HepG2 (cell line): ENCODE data around the gene SH3PXD2A. TPM values are rescaled to one million over a fixed set of nuclear protein-coding genes. Genes with fewer than 3 reads are reported as not detected.

Experiments
- CREM ChIP-seq, 2 experiments: sonication (generic) in 1 of 2; formaldehyde crosslinking in 1 of 2; IDR thresholded peaks; 2 replicates each; pipeline versions ENCODE4 v1.4.0 to v1.6.1; 2016 to 2020; ENCODE audit warnings: antibody characterized with exemption in 1 of 2, mild to moderate bottlenecking in 1 of 2, missing genetic modification reagents in 1 of 2
- EEA1 ChIP-seq: sonication (generic); formaldehyde crosslinking; IDR thresholded peaks from 2 replicates; pipeline ENCODE4 v1.5.1; 2020; ENCODE audit warnings: mild to moderate bottlenecking, missing genetic modification reagents, borderline replicate concordance
- FOSL2 ChIP-seq: sonication (generic); formaldehyde crosslinking; IDR thresholded peaks from 2 replicates; pipeline ENCODE4 v1.4.0; 2020; ENCODE audit warnings: missing genetic modification reagents
- HCFC1 ChIP-seq: fragments of 150-350 bp; IDR thresholded peaks from 2 replicates; pipeline ENCODE4 v1.6.1; 2014; ENCODE audit warnings: low read depth, low read length
- HMG20B ChIP-seq: conservative IDR thresholded peaks from 2 replicates; pipeline ENCODE4 v1.6.1; 2016; ENCODE audit warnings: missing genetic modification reagents, missing compliant biosample characterization
- HOXA7 ChIP-seq: sonication (generic); formaldehyde crosslinking; IDR thresholded peaks from 2 replicates; pipeline ENCODE4 v1.8.1; 2022; ENCODE audit warnings: mild to moderate bottlenecking, missing genetic modification reagents, moderate library complexity
- KDM5B ChIP-seq: sonication (generic); formaldehyde crosslinking; IDR thresholded peaks from 2 replicates; pipeline ENCODE4 v1.4.0; 2020; ENCODE audit warnings: missing genetic modification reagents, mild to moderate bottlenecking, borderline replicate concordance
- MNT ChIP-seq: fragments of 450-650 bp; IDR thresholded peaks from 2 replicates; pipeline ENCODE4 v1.6.1; 2016
- PHF20 ChIP-seq: sonication (generic); formaldehyde crosslinking; IDR thresholded peaks from 2 replicates; pipeline ENCODE4 v1.5.0; 2020; ENCODE audit warnings: mild to moderate bottlenecking, missing genetic modification reagents
- PITX1 ChIP-seq: sonication (generic); formaldehyde crosslinking; IDR thresholded peaks from 2 replicates; pipeline ENCODE4 v1.5.1; 2020; ENCODE audit warnings: mild to moderate bottlenecking, missing genetic modification reagents
- PPARG ChIP-seq: conservative IDR thresholded peaks from 2 replicates; pipeline ENCODE4 v1.6.1; 2016; ENCODE audit warnings: missing biosample characterization, missing genetic modification reagents
- SP1 ChIP-seq, 2 experiments: fragments of 450-650 bp in 1 of 2; sonication (generic) in 1 of 2; formaldehyde crosslinking in 1 of 2; IDR thresholded peaks; 2 replicates each; pipeline versions ENCODE4 v1.4.0 to v1.6.1; 2016 to 2020; ENCODE audit warnings: missing genetic modification reagents in 1 of 2
- TBX3 ChIP-seq: fragments of 450-650 bp; IDR thresholded peaks from 2 replicates; pipeline ENCODE4 v1.6.1; 2017; ENCODE audit warnings: antibody characterized with exemption, mild to moderate bottlenecking, inconsistent platforms, borderline replicate concordance
- ZBTB34 ChIP-seq: sonication (generic); formaldehyde crosslinking; IDR thresholded peaks from 2 replicates; pipeline ENCODE4 v1.8.0; 2022; ENCODE audit warnings: mild to moderate bottlenecking, missing genetic modification reagents
- ZEB1 ChIP-seq: IDR thresholded peaks from 2 replicates; pipeline ENCODE4 v1.6.1; 2012; ENCODE audit warnings: mild to moderate bottlenecking, low read depth, inconsistent platforms; ENCODE audit not compliant: insufficient replicate concordance
- ZFX ChIP-seq: sonication (generic); formaldehyde crosslinking; IDR thresholded peaks from 2 replicates; pipeline ENCODE4 v1.4.0; 2020; ENCODE audit warnings: mild to moderate bottlenecking, low read depth, missing genetic modification reagents, moderate library complexity
- ZNF230 ChIP-seq: sonication (generic); formaldehyde crosslinking; IDR thresholded peaks from 2 replicates; pipeline ENCODE4 v1.4.0; 2020; ENCODE audit warnings: mild to moderate bottlenecking, missing genetic modification reagents
- polyA plus RNA-seq, 8 experiments: library from polyadenylated mRNA; depleted of rRNA in 3 of 8; stranded (reverse) in 7 of 8; unstranded in 1 of 8; fragments of >200 nt; fragmentation: Illumina TruSeq in 4 of 8; extraction: Trizol in 4 of 8; gene quantifications; 2 replicates each; pipeline versions ENCODE4 v1.2.1 to v1.2.3, GENCODE V29; 2011 to 2016; ENCODE audit warnings: low read depth in 4 of 8, missing spikeins in 1 of 8, mixed read lengths in 1 of 8; ENCODE audit not compliant: insufficient read depth in 1 of 8
- total RNA-seq, 5 experiments: library from RNA; depleted of rRNA; stranded (reverse); fragments of >200 nt; fragmentation: Illumina TruSeq; extraction: Trizol; gene quantifications; 2 replicates each; pipeline ENCODE4 v1.2.3, GENCODE V29; 2016; ENCODE audit warnings: low read depth in 1 of 5
- TF ChIP-seq, protein P1 (sequence below), 2 experiments: sonication (generic) in 1 of 2; formaldehyde crosslinking in 1 of 2; IDR thresholded peaks; 2 replicates each; pipeline versions ENCODE4 v1.4.0 to v1.6.1; 2016 to 2020; ENCODE audit warnings: borderline replicate concordance in 1 of 2, low read depth in 1 of 2, mild to moderate bottlenecking in 1 of 2, missing genetic modification reagents in 1 of 2
- TF ChIP-seq, protein P2 (sequence below): sonication (generic); formaldehyde crosslinking; IDR thresholded peaks from 2 replicates; pipeline ENCODE4 v1.8.0; 2022; ENCODE audit warnings: mild to moderate bottlenecking, missing genetic modification reagents, moderate library complexity
- TF ChIP-seq, protein P3 (sequence below): sonication (generic); formaldehyde crosslinking; IDR thresholded peaks from 2 replicates; pipeline ENCODE4 v1.8.0; 2022; ENCODE audit warnings: low read depth, missing genetic modification reagents

Gene SH3PXD2A
- total and polyA plus RNA-seq, 2 of the 13 experiments (the other 11 are each of a cell fraction or from before 2014, with no cell fraction given) = 11.1 to 11.3 TPM

- TF ChIP-seq, protein P1, sequence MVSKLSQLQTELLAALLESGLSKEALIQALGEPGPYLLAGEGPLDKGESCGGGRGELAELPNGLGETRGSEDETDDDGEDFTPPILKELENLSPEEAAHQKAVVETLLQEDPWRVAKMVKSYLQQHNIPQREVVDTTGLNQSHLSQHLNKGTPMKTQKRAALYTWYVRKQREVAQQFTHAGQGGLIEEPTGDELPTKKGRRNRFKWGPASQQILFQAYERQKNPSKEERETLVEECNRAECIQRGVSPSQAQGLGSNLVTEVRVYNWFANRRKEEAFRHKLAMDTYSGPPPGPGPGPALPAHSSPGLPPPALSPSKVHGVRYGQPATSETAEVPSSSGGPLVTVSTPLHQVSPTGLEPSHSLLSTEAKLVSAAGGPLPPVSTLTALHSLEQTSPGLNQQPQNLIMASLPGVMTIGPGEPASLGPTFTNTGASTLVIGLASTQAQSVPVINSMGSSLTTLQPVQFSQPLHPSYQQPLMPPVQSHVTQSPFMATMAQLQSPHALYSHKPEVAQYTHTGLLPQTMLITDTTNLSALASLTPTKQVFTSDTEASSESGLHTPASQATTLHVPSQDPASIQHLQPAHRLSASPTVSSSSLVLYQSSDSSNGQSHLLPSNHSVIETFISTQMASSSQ (IDR thresholded peaks at IDR 0.05; ENCODE audit: low read depth) = peak; percentile 66; the same call in 1 of the 2 replicates
- TF ChIP-seq, protein P1 (CRISPR knock-in tag; IDR thresholded peaks at IDR 0.05; ENCODE audit: borderline replicate concordance) = peak; percentile 80
- TF ChIP-seq MNT (no peak), ZFX (peak; percentile 62), HCFC1 (no peak), PPARG (CRISPR knock-in tag) (no peak; the same call in 1 of the 2 replicates), HMG20B (CRISPR knock-in tag) (0 out of 2 replicates have a peak, but pooled peaks have one; percentile 36), ZNF230 (CRISPR knock-in tag) (no peak), CREM (IDR thresholded peaks at IDR 0.05) (no peak), CREM (CRISPR knock-in tag; IDR thresholded peaks at IDR 0.05) (no peak), TBX3 (peak; percentile 36; the same call in 1 of the 2 replicates), SP1 (IDR thresholded peaks at IDR 0.05) (no peak), SP1 (CRISPR knock-in tag; IDR thresholded peaks at IDR 0.05) (no peak), PITX1 (peak; percentile 56; the same call in 1 of the 2 replicates), FOSL2 (CRISPR knock-in tag) (peak; percentile 59; the same call in 1 of the 2 replicates), KDM5B (CRISPR knock-in tag) (no peak), EEA1 (no peak), ZBTB34 (CRISPR knock-in tag) (0 out of 2 replicates have a peak, but pooled peaks have one; percentile 35), HOXA7 (CRISPR knock-in tag) (no peak), PHF20 (CRISPR knock-in tag) (no peak), ZEB1 (no peak)
- TF ChIP-seq, protein P2, sequence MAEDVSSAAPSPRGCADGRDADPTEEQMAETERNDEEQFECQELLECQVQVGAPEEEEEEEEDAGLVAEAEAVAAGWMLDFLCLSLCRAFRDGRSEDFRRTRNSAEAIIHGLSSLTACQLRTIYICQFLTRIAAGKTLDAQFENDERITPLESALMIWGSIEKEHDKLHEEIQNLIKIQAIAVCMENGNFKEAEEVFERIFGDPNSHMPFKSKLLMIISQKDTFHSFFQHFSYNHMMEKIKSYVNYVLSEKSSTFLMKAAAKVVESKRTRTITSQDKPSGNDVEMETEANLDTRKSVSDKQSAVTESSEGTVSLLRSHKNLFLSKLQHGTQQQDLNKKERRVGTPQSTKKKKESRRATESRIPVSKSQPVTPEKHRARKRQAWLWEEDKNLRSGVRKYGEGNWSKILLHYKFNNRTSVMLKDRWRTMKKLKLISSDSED (CRISPR knock-in tag) = no peak
- TF ChIP-seq, protein P3, sequence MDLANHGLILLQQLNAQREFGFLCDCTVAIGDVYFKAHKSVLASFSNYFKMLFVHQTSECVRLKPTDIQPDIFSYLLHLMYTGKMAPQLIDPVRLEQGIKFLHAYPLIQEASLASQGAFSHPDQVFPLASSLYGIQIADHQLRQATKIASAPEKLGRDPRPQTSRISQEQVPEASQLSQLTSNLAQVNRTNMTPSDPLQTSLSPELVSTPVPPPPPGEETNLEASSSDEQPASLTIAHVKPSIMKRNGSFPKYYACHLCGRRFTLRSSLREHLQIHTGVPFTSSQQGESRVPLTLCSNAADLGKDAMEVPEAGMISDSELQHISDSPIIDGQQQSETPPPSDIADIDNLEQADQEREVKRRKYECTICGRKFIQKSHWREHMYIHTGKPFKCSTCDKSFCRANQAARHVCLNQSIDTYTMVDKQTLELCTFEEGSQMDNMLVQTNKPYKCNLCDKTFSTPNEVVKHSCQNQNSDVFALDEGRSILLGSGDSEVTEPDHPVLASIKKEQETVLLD (CRISPR knock-in tag) = no peak
Observed at GRCh38 chr10:103576862-103577261, 278.5 kb downstream of the SH3PXD2A start (continued).
